ENCODE data around the gene APBB1.
A peak's percentile ranks its signal among the peaks of the same experiment; 100 is the strongest.

APBB1 gene

DNA sequence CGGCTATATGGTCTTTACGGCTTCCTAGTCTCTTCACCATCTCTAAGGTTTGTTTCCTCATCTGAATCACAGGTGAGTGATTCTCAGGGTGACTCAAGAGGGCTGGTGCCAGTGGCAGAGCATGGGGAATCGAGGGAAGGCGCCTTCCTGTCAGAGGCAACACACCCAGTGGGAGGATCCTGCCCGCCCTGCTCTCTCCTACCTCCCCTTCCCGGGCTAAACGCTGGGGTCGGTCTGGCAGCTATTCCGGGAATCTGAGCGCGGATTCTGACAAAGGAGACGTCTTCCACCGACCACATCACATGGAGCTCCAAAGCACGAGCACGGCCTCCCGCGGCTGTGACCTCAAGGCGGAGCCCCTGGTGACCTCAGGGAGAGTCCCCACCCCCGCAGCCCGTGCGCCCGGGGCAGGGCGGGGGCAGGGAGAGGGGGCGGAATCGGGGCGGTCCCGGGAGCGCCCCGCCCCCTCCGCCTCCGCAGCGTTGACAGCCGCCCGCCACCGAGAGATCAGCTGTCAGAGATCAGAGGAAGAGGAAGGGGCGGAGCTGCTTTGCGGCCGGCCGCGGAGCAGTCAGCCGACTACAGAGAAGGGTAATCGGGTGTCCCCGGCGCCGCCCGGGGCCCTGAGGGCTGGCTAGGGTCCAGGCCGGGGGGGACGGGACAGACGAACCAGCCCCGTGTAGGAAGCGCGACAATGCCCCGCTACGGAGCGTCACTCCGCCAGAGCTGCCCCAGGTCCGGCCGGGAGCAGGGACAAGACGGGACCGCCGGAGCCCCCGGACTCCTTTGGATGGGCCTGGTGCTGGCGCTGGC lies 28.8 kb downstream of the APBB1 start, which contains the start of gene SMPD1:
TSS of gene SMPD1 (plus strand) at position 570 of the 813 bp plus-strand sequence. CDS start at position 695, 125 bp downstream.
- peak; percentile 93 for DNase-seq

DNA sequence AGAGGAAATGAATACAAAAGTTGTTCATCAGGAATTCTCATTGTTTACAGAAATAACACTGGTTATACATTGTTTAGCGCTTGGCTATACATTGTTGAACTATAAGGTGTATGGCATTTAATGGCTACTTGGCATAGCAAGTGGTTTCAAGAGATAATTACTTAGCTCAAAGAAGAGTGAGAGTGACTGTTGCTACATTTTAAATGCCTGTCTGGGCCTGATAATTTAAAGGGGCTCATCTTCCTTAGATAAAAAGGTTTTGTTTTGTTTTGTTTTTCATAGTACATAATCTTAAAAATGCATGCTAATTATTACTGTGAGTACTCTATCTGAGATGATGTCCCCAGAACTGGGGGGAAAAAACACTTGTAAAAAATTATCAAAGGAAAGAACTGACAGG lies 30.1 kb downstream of the APBB1 start:
- no peak for DNase-seq

DNA sequence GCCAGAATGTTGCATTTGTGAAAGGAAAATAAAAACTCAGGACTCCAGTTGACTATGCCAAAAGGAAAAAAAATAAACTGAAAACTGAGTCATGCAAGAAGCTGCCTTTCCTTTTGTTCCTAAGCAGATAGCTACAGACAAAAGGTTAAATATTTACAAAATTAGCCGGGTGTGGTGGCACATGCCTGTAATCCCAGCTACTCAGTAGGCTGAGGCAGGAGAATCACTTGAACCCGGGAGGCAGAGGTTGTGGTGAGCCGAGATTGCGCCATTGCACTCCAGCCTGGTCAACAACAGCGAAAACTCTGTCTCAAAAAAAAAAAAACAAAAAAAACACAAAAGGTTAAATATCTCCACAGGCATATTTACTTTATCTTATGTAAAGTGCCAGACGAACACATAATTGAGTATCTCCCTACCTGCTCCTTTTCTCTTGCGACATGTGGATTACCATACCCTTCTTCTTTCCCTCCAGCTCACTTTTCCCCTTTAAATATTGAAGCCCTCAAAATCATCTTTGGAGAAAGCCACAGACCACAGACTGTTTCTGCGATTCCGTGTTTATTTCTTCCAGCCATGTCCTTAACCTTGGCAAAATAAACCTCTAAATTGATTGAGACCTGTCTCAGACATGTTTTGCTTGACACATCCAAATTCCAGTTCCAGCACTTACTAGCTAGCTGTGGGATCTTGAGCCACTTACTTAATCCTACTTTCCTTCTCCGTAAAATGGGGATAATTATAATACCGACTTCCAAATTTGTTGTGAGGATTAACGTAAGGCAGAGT lies 30.9 kb downstream of the APBB1 start:
- DNase-seq = no peak

DNA sequence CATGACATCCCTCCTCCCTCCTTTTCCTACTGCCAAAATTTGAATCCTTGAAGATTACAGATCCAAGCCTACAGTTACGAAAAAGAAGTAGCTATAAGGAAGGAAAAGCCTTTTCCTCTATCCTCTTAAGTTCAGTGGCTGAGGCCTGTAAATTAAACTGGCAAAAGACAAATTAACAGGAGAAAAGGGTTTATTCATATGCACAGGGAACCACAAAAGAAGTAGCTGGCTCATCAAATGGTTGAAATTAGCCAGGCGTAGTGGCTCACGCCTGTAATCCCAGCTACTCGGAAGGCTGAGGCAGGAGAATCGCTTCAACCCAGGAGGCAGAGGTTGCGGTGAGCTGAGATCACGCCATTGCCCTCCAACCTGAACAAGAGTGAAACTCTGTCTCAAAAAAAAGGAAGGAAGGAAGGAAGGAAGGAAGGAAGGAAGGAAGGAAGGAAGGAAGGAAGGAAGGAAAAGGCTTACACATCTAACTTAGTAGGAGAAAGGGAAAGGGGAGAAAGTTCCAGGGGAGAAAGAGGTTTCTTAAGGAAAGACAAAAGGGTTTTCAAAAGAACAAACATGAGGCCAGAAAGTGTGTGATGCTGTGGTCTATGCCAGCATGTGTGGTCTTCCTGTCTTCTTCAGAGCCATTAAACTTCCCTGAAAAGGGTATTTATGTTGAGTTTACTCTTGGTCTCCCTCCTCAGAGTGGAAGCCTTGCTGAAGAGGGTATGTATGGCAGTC lies 33.7 kb downstream of the APBB1 start:
- no peak for DNase-seq

DNA sequence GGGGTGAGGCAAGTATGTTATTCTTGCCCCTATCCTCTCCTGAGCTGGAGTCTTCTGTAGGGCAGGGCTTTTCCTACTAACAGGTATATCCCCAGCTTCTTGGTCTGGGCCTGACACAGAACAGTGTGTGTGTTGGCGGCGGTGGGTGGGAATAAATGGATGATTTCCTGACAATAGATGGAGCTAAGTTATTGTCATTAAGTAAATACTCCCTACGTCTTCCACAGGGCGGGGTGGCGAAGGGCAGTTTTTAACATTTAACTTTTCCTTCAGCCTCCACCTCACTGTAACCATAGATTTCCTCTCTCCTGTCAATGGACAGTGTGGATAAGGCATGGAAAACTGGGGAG lies 40.3 kb downstream of the APBB1 start:
- DNase-seq = no peak

DNA sequence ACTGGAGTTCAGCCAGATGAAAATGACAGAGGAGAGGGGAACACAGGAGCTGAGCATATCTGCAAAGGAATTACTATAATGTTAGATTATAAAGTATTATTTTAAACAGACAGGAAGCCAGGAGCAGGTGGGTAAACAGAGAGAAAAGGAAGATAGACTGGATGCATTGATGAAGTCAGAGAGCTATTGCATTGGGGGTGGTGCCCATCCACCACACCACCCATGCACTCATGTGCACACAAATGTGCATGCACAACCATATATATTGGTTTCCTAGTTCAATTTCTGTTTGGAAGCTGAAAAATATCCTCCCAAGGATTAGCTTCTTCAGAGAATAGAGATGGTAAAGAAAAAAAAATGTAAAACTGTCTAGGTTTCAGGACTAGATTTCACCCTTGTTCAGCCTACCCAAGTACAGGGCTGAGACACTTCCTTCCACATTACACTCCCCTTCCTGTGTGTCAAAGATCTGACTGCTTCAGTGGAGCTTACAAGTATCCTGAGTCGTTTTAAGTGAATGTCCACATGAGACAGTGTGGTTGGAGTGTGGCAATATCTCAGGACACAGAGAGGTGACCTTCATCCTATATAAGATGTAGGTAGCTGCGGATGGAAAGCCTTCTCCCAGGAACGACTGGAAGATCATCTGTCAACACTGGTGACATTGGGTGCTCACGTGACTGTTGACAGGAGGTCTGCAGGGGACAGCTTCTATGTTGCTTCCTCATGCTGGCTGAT lies 40.8 kb downstream of the APBB1 start:
- no peak for DNase-seq

DNA sequence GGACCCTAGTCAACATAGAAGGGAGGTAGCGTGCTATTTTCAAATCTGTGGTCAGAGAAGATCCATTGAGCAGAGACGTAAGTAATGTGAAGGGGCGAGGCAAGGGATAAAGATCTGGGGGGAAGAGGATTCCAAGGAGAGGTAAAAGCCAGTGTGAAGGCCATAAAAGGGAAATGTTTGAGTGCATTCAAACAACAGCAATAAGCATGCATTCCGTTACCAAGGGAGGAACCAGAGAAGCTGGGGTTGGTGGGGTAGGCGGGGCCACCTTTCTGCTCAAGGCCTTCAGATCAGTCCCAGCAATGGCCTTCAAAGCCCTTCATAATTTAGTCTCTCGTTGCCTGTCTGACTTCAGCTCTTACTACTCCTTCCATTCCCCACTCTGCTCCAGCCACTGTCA lies 47.1 kb downstream of the APBB1 start:
- DNase-seq = no peak

DNA sequence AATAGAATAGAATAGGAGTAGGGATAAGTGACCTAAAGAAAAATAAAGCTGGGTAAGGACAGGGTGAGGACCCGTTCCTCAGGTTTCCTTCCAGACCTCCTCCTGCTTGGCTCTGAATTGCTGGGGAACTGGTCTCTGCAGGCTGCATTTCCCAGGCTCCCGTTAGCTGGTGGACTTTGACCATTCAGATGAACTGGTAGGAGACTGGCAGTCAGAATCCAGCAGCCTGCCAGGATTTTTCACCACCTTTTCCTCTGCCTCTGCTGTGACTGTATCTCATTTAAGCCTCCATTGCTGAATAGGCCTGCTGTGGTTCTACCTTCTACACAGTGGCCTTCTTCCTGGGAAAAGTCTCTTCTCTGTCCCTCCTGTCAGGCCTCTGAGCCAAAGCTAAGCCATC lies 53.2 kb downstream of the APBB1 start:
- DNase-seq = no peak

DNA sequence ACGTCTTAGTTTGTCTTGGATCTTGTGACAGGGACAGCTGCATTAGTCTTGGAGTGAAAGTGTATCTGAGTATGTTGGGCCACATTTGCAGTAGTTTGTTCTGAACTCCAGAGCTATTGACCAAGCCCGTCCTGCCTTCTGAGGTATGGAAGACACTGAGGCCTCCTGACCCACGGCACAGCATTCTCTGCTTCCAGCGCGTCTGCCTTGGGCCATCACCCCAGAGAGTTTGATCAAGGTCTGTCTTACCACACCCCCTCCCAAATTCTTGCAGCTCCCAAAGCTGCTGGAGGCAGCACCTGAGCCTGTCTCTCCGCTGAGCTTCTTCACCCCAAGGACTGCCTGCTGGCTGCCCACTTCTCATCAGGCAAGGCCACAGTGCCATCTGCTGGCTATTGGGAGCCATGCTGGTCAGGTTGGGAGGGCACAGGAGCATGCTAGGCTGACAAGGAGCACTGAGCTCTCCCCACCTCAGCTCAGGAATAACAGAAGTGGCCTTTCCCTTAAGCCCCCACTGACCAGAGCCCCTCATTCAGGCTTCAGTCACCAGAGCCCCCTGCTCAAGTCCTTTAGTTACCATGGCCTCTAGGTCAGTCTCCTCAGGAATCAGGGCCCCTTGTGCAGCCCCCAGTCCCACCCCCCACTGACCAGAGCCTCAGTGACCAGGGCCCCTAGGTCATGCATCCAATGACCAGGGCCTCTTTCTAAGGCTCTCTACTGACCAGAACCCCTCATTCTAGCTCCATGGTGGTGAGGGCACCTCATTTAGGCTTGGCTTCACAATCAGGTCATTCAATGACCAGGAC lies 55.8 kb downstream of the APBB1 start:
- DNase-seq = peak; percentile 61

DNA sequence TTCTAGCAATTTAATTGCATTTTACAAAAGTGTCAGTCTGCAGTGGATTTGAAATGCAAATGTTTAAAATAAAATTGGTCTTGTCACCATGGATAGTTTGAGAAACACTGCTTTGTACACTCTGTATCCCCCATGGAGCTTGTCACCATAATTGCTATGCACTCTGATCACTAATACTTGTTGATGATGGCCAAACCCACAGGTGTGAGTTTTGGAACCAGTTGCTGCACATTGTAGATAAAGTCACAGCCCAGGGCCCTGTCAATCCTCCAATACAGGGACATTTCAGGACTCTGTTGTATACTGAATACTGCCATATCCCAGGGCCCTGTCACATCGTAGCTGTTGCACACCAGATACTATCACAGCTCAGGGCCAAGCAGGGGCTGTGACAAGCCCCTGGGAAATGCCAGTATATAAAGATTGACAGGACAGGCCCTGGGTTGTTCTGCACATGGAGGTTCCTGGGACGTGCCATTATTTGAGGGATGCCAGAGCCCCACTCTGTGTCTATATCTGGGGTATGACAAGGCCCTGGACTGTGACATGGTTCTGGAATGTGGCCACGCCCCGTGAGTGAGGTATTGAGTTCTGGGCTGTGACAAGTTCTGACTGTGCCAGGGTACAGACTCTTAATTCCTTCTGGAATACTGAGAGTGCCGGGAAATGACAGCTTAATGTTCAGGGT lies 56.6 kb downstream of the APBB1 start:
- no peak for DNase-seq

DNA sequence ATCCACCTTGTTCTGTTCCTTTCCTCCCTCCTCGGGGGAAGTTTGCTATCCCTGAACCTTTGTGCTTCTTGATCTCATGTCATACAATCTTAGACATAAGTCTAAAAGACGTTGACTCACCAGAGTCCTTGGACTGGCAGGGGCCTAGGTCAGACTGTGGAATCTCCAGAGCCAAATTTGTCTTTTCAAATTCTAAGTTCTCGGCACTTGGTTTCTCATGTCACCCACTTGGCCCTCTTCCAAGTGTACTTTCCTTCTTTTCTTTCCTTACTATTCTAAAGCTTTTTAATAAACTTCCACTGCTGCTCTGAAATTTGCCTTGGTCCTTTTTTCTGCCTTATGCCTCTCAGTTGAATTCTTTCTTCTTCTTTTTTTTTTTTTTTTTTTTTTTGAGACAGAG lies 58.7 kb downstream of the APBB1 start:
- no peak for DNase-seq

DNA sequence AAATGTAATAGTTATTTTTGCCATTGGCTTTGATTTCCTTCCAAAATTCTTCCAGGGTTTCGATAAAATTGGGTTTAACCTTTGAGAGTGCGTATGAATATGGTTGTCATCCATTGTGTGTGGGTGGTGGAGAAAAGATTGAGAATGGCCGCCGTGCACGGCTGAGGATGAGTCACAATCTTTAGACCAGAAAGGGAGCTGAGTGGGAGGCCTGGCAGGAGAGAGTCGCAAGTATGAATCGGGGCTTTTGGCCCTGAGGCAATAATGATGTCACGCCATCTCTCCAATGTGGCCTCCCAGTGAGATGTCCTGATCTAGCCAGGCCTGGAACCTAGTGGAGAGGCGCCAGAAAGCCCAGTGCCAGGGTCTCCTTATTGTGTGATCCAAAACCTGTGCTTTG lies 61.7 kb downstream of the APBB1 start:
- no peak for DNase-seq

DNA sequence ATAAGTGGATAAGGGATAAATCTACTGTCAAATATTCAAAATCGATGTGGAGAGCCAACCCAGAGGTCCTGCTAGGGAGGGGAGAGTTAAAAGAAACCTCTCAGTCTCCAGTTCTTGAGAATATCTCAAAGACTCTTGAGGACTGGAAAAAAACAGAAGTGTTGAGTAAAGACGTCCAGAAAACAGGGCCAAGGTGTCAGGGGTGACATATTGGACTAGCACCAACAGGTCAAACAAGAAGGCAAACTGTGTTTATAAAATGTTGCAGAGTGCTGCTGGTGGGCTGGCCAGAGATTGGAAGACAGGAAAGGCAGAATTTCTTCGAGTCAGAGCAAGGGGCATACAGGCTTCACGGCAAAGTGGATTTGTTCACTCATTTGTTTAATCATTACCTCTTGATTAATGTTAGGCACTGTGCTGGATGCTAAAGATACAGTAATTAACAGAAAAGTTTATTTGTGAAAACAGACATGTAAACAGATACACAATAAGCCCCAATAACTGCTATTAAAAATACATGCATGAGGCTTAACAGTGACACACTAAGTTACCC lies 62.3 kb downstream of the APBB1 start:
- no peak for DNase-seq

DNA sequence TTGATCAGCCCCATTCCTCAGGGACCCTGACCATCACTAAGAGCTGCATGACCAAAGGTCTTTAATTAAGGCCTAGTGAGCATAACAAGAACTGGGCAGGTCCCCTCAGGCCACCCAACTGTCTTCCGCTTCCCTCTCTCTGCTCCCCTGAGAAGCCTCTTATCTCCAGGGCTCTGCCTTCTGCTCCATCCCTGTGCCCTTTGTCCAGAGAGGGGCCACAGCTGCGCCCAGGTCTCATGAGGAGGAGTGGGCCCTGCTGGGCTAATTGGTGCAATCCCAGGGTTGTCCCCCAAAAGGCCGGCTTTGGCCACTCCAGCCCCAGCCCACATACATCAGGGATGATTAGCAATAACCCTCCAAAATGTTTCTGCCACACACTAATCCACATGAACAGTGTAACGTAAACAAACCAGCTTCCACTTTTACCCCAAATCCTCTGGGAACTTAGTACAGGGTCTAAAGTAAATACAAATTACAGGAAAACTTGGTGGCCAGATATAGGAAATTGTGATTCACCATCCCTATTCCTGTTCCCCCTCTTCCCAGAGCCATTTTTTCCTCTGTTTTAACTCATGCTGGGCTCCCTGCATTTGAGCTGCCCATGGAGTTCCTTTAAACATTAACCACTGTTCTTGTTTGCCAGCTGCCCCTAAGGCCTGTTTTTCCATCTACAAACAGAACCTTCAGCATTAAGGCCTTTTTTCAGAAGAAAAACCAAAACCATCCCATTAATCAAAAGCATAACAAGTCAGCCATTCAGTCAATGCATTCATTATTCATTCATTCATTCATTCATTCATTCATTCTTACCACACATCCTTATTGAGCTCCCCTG lies 64.0 kb downstream of the APBB1 start:
- DNase-seq = no peak

DNA sequence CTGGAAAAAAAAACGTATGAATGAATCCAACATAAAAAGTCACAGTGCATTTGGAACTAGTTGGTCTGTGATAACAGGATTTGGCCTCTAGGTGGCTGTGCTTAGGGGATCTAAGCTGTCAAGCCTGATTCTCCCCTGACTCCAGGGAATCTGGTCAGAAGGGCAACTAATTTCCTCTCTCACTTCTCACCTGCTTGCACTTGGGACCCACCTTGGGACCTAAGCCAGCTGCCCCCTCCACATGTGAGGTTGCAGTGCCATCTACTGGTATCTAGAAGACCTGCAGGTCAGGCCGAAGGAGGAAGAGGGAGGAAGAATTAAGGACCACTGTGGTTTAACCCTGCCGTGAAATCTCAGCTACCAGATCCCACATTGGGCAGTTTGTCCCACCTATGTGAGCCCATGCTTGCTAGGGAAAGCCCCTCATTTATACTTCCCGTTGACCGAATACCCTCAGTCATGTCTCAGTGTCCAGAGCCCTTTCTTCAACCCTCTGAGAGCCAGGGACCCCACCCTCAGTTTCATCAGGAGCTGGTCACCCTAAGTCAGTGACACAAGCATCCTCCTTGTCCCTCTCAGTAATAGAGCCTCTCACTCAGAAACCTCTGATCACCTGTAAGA lies 65.4 kb downstream of the APBB1 start:
- DNase-seq = peak; percentile 95

DNA sequence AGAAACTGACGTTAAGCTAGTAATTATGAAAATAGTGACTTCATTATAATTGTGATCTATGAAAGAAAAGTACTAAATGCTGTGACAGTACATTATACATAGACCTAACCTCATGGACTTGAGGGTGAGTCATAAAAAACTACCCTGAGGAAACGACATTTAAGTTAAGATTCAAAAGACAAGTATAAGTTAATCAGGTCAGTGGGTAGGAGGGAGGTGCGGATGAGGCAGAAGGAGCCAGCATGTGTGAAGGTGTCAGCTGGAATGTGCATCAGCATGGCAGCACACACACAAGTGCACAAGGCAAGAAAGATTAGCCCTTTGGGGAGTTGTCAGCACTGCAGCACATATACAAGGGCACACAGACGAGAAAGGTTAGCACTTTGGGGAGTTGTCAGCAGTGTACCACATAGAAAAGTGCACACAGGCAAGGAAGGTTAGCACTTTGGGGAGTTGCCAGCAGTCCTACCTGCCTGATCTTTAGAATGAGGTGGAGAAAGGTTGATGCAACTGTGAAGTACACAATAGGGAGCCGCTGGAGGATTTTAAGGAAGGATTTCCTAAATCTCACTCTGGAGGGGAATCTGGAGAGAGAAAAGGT lies 67.0 kb downstream of the APBB1 start:
- DNase-seq = no peak

DNA sequence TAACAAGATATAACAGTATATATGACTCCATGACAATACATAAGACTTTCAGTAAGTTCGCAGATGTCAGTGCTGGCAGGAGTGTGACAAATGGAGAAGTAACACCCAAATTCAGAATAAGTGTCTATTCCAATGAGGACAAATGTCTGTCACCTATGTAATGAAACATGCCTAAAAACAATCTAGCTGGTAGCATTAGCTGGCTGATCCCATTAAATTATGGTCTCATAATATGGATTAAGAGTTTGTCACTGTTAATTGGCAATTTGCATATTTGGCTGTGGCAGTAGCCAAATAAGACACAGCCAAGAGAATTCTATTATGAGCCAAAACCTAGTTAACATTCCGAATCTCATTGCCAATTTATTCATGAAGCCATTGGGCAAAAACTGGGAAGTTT lies 68.4 kb downstream of the APBB1 start:
- no peak for DNase-seq

DNA sequence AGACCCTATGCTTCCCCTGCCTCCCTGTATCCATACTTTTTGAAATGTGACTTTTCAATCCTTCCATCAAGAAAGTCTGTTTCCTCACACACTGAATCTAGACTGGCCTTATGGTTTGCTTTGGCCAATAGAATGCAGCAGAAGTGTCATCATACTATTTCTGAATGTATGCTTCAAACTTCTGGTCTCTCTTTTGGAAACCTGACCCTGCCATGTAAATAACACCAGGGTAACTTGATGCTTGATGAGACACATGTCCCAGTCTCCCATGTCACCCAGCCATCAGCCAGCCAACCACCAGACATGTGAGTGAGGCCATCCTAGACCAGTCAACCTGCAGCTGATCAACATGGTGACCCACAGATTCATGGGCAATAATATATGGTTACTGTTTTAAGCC lies 68.9 kb downstream of the APBB1 start:
- DNase-seq = no peak

DNA sequence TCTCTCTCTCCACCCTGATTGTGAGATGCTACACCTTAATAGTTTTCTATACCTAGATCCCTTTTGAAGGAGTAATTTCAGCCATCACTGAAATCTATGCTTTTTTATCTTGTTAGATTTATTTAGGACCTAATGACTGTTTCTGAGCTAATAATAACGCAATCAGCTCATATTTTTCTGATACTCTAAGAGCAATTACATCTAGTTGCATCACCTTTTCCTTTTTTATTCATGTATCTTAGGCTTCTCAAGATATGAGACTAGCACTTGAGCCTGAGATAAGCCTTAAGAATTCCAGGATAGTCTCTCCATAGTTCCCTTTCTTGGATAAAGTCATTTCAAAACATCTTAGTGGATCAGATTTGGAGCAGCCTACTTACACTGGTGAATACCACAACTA lies 73.5 kb downstream of the APBB1 start:
- no peak for DNase-seq
